ENCODE data around the gene IKZF1. TPM values are rescaled to one million over a fixed set of nuclear protein-coding genes. Genes with fewer than 3 reads are reported as not detected.
"Not testable (repeated sequence)": the region's sequence is repeated elsewhere in the genome, so short reads cannot be mapped to it uniquely, and the experiment has no call there.

Gene IKZF1
- polyA plus RNA-seq, 2 of the 4 experiments (the other 2 are of a cell fraction): not detected

- no peak for TF ChIP-seq PBX3 (IDR thresholded peaks at IDR 0.05)
- no peak for TF ChIP-seq JUN (IDR thresholded peaks at IDR 0.05)
Observed at GRCh38 chr7:50335230-50335794, 30.8 kb downstream of the IKZF1 start (continued).

GRCh38 chr7:50335795-50336754, 31.6 kb downstream of the IKZF1 start:
- Histone ChIP-seq H3K9me3 (no peaks in the 10 kb centered on the region), H3K27ac (no peak overlapping the region), H3K4me2 (no peak overlapping the region), H3K4me3 (no peak overlapping the region), H3K4me1 (no peaks in the 10 kb centered on the region)
- FAIRE-seq: no peak
- no peak for TF ChIP-seq HOXB5 (CRISPR knock-in tag; IDR thresholded peaks at IDR 0.05)
- no peak for TF ChIP-seq ZC3H11A (IDR thresholded peaks at IDR 0.05)
- TF ChIP-seq BCL3 (IDR thresholded peaks at IDR 0.05): no peak
- no peak for TF ChIP-seq FOSL2 (IDR thresholded peaks at IDR 0.05)
- no peak for TF ChIP-seq FOSL2 (CRISPR knock-in tag; IDR thresholded peaks at IDR 0.05)
- TF ChIP-seq HMGXB4 (CRISPR knock-in tag; IDR thresholded peaks at IDR 0.05; ENCODE audit: borderline replicate concordance): no peak
- TF ChIP-seq NPAS2 (CRISPR knock-in tag; IDR thresholded peaks at IDR 0.05; ENCODE audit: borderline replicate concordance): no peak
- DNase-seq (ENCODE audit: low read depth in 1 of 2, low spot score in 1 of 2): no peak
- ChIA-PET POLR2A (no interaction called here), CTCF (interaction anchor here (1.7 kb wide), 1 partner anchor 36 kb away, joined by 3 read pairs; no protein-coding TSS in a partner anchor)
- no peak for ATAC-seq
- 46% methylated on average over 19 of the region's 22 CpGs for WGBS (ENCODE audit: missing lambda C conversion rate)

- Histone ChIP-seq H3K27ac (no peak overlapping the region), H3K4me3 (no peak overlapping the region), H3K9me3 (no peaks in the 10 kb centered on the region), H3K4me1 (no peaks in the 10 kb centered on the region), H3K4me2 (no peak overlapping the region)
- FAIRE-seq: no peak
- CTCF ChIA-PET: interaction anchor here (1.7 kb wide), 1 partner anchor 35 kb away, joined by 3 read pairs; no protein-coding TSS in a partner anchor
- DNase-seq (ENCODE audit: low read depth in 1 of 2, low spot score in 1 of 2): no peak
- whole genome bisulfite sequencing (ENCODE audit: missing lambda C conversion rate): 62% methylated on average over 15 of the region's 15 CpGs
- ATAC-seq: no peak
- TF ChIP-seq NFE2L2 (conservative IDR thresholded peaks at IDR 0.05; ENCODE audit: low read length): no peak
- no peak for TF ChIP-seq POLR2AphosphoS2 (conservative IDR thresholded peaks at IDR 0.05; ENCODE audit: low read length)
- TF ChIP-seq JUNB (IDR thresholded peaks at IDR 0.05): no peak
- TF ChIP-seq ZC3H11A (IDR thresholded peaks at IDR 0.05): no peak
- TF ChIP-seq JUN (IDR thresholded peaks at IDR 0.05): no peak
- TF ChIP-seq CEBPB (IDR thresholded peaks at IDR 0.05): no peak
- no peak for TF ChIP-seq EP300 (IDR thresholded peaks at IDR 0.05)
- no peak for TF ChIP-seq SMC3 (IDR thresholded peaks at IDR 0.05)
- POLR2A ChIA-PET: no interaction called here
Observed at GRCh38 chr7:50336894-50337703, 32.6 kb downstream of the IKZF1 start.

- H3K4me2 ChIP-seq; H3K4me3 ChIP-seq; POLR2A ChIA-PET; H3K9me3 ChIP-seq; FAIRE-seq; DNase-seq (ENCODE audit: low read depth in 1 of 2, low spot score in 1 of 2); H3K4me1 ChIP-seq; ATAC-seq; H3K27ac ChIP-seq: not testable (repeated sequence)
- CTCF ChIA-PET: interaction anchor here (0.7 kb wide), 1 partner anchor 1545 kb away, joined by 4 read pairs; no protein-coding TSS in a partner anchor
- 46% methylated on average over 7 of the region's 7 CpGs for WGBS (ENCODE audit: missing lambda C conversion rate)
Observed at GRCh38 chr7:50339472-50339871, 35.0 kb downstream of the IKZF1 start.
